ENCODE measurements around the gene CD22. TPM values are rescaled to one million over a fixed set of nuclear protein-coding genes. Genes with fewer than 3 reads are reported as not detected.

CD22 gene
- total RNA-seq, 6 experiments from 2014 or later = 0.24 to 0.59 (median 0.57) TPM; not detected in 2

- Mint-ChIP-seq H3K4me3 (no peak overlapping the region), H3K27me3 (ENCODE audit: insufficient read depth) (peaks cover 9% of the 10 kb centered on the region), H3K4me1 (ENCODE audit: low read depth) (no peaks in the 10 kb centered on the region), H3K27ac (no peak overlapping the region), H3K9me3 (no peaks in the 10 kb centered on the region), H3K36me3 (ENCODE audit: low read depth) (no peaks in the 10 kb centered on the region)
- no peak for DNase-seq
- TF ChIP-seq CTCF (IDR thresholded peaks at IDR 0.05) = no peak
These were observed 27.0 kb upstream of the CD22 start for GRCh38 chr19:35301961-35302360.

DNA sequence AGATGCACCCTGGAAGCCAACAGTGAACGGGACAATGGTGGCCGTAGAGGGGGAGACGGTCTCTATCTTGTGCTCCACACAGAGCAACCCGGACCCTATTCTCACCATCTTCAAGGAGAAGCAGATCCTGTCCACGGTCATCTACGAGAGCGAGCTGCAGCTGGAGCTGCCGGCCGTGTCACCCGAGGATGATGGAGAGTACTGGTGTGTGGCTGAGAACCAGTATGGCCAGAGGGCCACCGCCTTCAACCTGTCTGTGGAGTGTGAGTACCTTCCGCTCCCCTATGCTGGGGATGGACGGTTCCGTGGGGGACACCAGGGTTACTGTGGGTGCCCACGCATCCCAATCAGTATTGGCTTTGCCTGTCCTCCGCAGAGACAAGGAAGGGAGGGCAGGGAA lies 26.5 kb upstream of the CD22 start:
- H3K4me1 Mint-ChIP-seq (ENCODE audit: low read depth) = no peaks in the 10 kb centered on the region
- H3K27me3 Mint-ChIP-seq (ENCODE audit: insufficient read depth) = peaks cover 9% of the 10 kb centered on the region
- no peak for DNase-seq
- TF ChIP-seq CTCF (IDR thresholded peaks at IDR 0.05) = no peak
- no peaks in the 10 kb centered on the region for H3K36me3 Mint-ChIP-seq (ENCODE audit: low read depth)
- H3K27ac Mint-ChIP-seq = no peak overlapping the region
- no peak overlapping the region for H3K4me3 Mint-ChIP-seq
- no peaks in the 10 kb centered on the region for H3K9me3 Mint-ChIP-seq

- no peak overlapping the region for H3K27ac Mint-ChIP-seq
- H3K27me3 Mint-ChIP-seq (ENCODE audit: insufficient read depth) = peaks cover 11% of the 10 kb centered on the region
- no peak for TF ChIP-seq CTCF (IDR thresholded peaks at IDR 0.05)
These were observed 25.6 kb upstream of the CD22 start for GRCh38 chr19:35303357-35303915.

GRCh38 chr19:35304036-35304435 lies 25.0 kb upstream of the CD22 start:
- Mint-ChIP-seq H3K4me1 (ENCODE audit: low read depth) (no peaks in the 10 kb centered on the region), H3K27me3 (ENCODE audit: insufficient read depth) (peaks cover 16% of the 10 kb centered on the region), H3K4me3 (no peak overlapping the region), H3K36me3 (ENCODE audit: low read depth) (no peaks in the 10 kb centered on the region), H3K9me3 (no peaks in the 10 kb centered on the region), H3K27ac (no peak overlapping the region)
- no peak for TF ChIP-seq CTCF (IDR thresholded peaks at IDR 0.05)
- no peak for DNase-seq

More at GRCh38 chr19:35303357-35303915, 25.6 kb upstream of the CD22 start:
- no peak overlapping the region for H3K4me3 Mint-ChIP-seq
- H3K4me1 Mint-ChIP-seq (ENCODE audit: low read depth) = no peaks in the 10 kb centered on the region
- DNase-seq = no peak
- H3K9me3 Mint-ChIP-seq = no peaks in the 10 kb centered on the region
- no peaks in the 10 kb centered on the region for H3K36me3 Mint-ChIP-seq (ENCODE audit: low read depth)

GRCh38 chr19:35305181-35305580 lies 23.8 kb upstream of the CD22 start:
- no peak overlapping the region for H3K27ac Mint-ChIP-seq
- H3K36me3 Mint-ChIP-seq (ENCODE audit: low read depth) = no peaks in the 10 kb centered on the region
- H3K27me3 Mint-ChIP-seq (ENCODE audit: insufficient read depth) = peaks cover 16% of the 10 kb centered on the region
- no peaks in the 10 kb centered on the region for H3K9me3 Mint-ChIP-seq
- TF ChIP-seq CTCF (IDR thresholded peaks at IDR 0.05) = no peak
- DNase-seq = no peak
- H3K4me3 Mint-ChIP-seq = no peak overlapping the region
- no peaks in the 10 kb centered on the region for H3K4me1 Mint-ChIP-seq (ENCODE audit: low read depth)

All from HFFc6 (cell line).